SK-N-SH (cell line): ENCODE results near the gene PRKCQ. TPM values are rescaled to one million over a fixed set of nuclear protein-coding genes. Genes with fewer than 3 reads are reported as not detected.
"Not testable (repeated sequence)": the region's sequence is repeated elsewhere in the genome, so short reads cannot be mapped to it uniquely, and the experiment has no call there.

Experiments used
- CTCF ChIA-PET: fragments of 300-600, 350-600 bp; formaldehyde crosslinking; extraction: SDS; loops from one replicate; lab custom pipeline; 2021; lab: Yijun Ruan, JAX
- POLR2A ChIA-PET: fragments of 350-600 bp; sonication (Branson Sonifier 250); formaldehyde crosslinking; extraction: SDS; loops from one replicate; lab custom pipeline; 2020; ENCODE audit warnings: antibody characterized with exemption, inconsistent platforms; lab: Yijun Ruan, JAX
- DNase-seq: peaks from one replicate; pipeline ENCODE4 v3.0.0; 2012
- H2AFZ ChIP-seq: fragments of 200-600 bp; sonication (generic); 2 replicates; pipeline ENCODE4 v1.8.1; 2016; ENCODE audit warnings: antibody characterized with exemption, mild to moderate bottlenecking, low read depth
- H3F3A ChIP-seq: fragments of 200-600 bp; sonication (generic); replicated peaks from 2 replicates; pipeline ENCODE3; 2016; ENCODE audit warnings: antibody characterized with exemption, mild to moderate bottlenecking; ENCODE audit not compliant: insufficient read depth
- H3K27ac ChIP-seq, 2 experiments: fragments of 200-500 bp in 1 of 2; fragments of 200-600 bp in 1 of 2; sonication (Bioruptor generic) in 1 of 2; sonication (generic), shearing (Covaris generic) in 1 of 2; 2 replicates each; pipeline versions ENCODE4 v1.5.1 to v1.6.1; 2014 to 2016; ENCODE audit warnings: low read depth in 2 of 2, inconsistent platforms in 1 of 2, low read length in 1 of 2, mild to moderate bottlenecking in 1 of 2, mixed read lengths in 1 of 2
- H3K27me3 ChIP-seq: fragments of 200-600 bp; sonication (generic), shearing (Covaris generic); 2 replicates; pipeline ENCODE4 v1.6.1; 2016; ENCODE audit warnings: mixed run types; ENCODE audit not compliant: insufficient read depth
- H3K36me3 ChIP-seq, 2 experiments: fragments of 200-500 bp in 1 of 2; fragments of 200-600 bp in 1 of 2; sonication (Bioruptor generic) in 1 of 2; sonication (generic) in 1 of 2; replicated peaks in 1 of 2; 2 replicates each; pipeline versions ENCODE3 to v1.5.1; 2014 to 2016; ENCODE audit warnings: low read length in 1 of 2, mild to moderate bottlenecking in 1 of 2; ENCODE audit not compliant: insufficient read depth in 2 of 2, control insufficient read depth in 1 of 2
- H3K4me1 ChIP-seq, 2 experiments: fragments of 200-500 bp in 1 of 2; fragments of 200-600 bp in 1 of 2; sonication (Bioruptor generic) in 1 of 2; sonication (generic), shearing (Covaris generic) in 1 of 2; 2 replicates each; pipeline versions ENCODE4 v1.5.1 to v1.6.1; 2014 to 2016; ENCODE audit warnings: low read depth in 1 of 2, low read length in 1 of 2, mixed run types in 1 of 2; ENCODE audit not compliant: insufficient read depth in 2 of 2, control insufficient read depth in 1 of 2
- H3K4me2 ChIP-seq: fragments of 200-600 bp; sonication (generic), shearing (Covaris generic); 2 replicates; pipeline ENCODE4 v1.6.1; 2017; ENCODE audit warnings: mixed run types
- H3K4me3 ChIP-seq, 2 experiments: fragments of 200-500 bp in 1 of 2; fragments of 200-600 bp in 1 of 2; sonication (Bioruptor generic) in 1 of 2; sonication (generic), shearing (Covaris generic) in 1 of 2; 2 replicates each; pipeline versions ENCODE4 v1.5.1 to v1.8.1; 2014 to 2016; ENCODE audit warnings: low read depth in 2 of 2, inconsistent platforms in 1 of 2, low read length in 1 of 2, mild to moderate bottlenecking in 1 of 2, mixed read lengths in 1 of 2, moderate library complexity in 1 of 2
- H3K79me2 ChIP-seq: fragments of 200-600 bp; sonication (generic); 2 replicates; pipeline ENCODE4 v1.8.1; 2017; ENCODE audit warnings: mild to moderate bottlenecking; ENCODE audit not compliant: insufficient read depth
- H3K9ac ChIP-seq: fragments of 200-600 bp; sonication (generic); 2 replicates; pipeline ENCODE4 v1.6.1; 2017; ENCODE audit warnings: mixed run types
- H3K9me2 ChIP-seq: fragments of 200-600 bp; sonication (generic); 2 replicates; pipeline ENCODE4 v1.6.1; 2017; ENCODE audit warnings: mixed run types
- H3K9me3 ChIP-seq: fragments of 200-600 bp; sonication (generic); 2 replicates; pipeline ENCODE4 v1.6.1; 2017; ENCODE audit warnings: mixed run types, mild to moderate bottlenecking, moderate library complexity
- H4K20me1 ChIP-seq: fragments of 200-600 bp; sonication (generic); 2 replicates; pipeline ENCODE4 v1.6.1; 2017; ENCODE audit warnings: mild to moderate bottlenecking, mixed run types; ENCODE audit not compliant: insufficient read depth
- CHD2 ChIP-seq: fragments of 150-350 bp; IDR thresholded peaks from 2 replicates; pipeline ENCODE4 v1.6.1; 2018; ENCODE audit warnings: low read length; ENCODE audit not compliant: partially characterized antibody
- ELF1 ChIP-seq: IDR thresholded peaks from 2 replicates; pipeline ENCODE4 v1.4.0; 2012
- EZH2phosphoT487 ChIP-seq: fragments of 200-600 bp; sonication (generic); IDR thresholded peaks from 2 replicates; pipeline ENCODE4 v1.6.1; 2017; ENCODE audit warnings: low read depth, mixed run types, mild to moderate bottlenecking, antibody characterized with exemption, moderate library complexity, borderline replicate concordance
- FOSL2 ChIP-seq: IDR thresholded peaks from 2 replicates; pipeline ENCODE4 v1.4.0; 2012; ENCODE audit warnings: low read depth, mild to moderate bottlenecking, moderate library complexity, borderline replicate concordance
- GATA2 ChIP-seq: sonication (generic); formaldehyde crosslinking; IDR thresholded peaks from 2 replicates; pipeline ENCODE4 v1.5.0; 2020; ENCODE audit warnings: mild to moderate bottlenecking, missing genetic modification reagents
- JUND ChIP-seq: IDR thresholded peaks from 2 replicates; pipeline ENCODE4 v1.4.0; 2012
- NFIC ChIP-seq: IDR thresholded peaks from 2 replicates; pipeline ENCODE4 v1.4.0; 2012; ENCODE audit warnings: borderline replicate concordance
- WGBS: methylation state at CpG from one replicate; pipeline ENCODE4 v1.1.6; 2017; ENCODE audit warnings: low lambda C conversion rate; 5-methylcytosine and 5-hydroxymethylcytosine counted together
- polyA plus RNA-seq, 3 experiments: library from polyadenylated mRNA; depleted of rRNA; stranded (reverse); fragments of >200 nt; gene quantifications; 2 replicates each; pipeline ENCODE4 v1.2.3, GENCODE V29; 2012
- TF ChIP-seq, protein P1 (sequence below): IDR thresholded peaks from 2 replicates; pipeline ENCODE4; 2012
- TF ChIP-seq, protein P2 (sequence below): fragments of 150-350 bp; IDR thresholded peaks from 2 replicates; pipeline ENCODE4 v1.6.1; 2016; ENCODE audit warnings: mild to moderate bottlenecking, low read depth, low read length
- TF ChIP-seq, protein P3 (sequence below): IDR thresholded peaks from 2 replicates; pipeline ENCODE4 v1.4.0; 2012; ENCODE audit warnings: low read depth, borderline replicate concordance

PRKCQ gene
- polyA plus RNA-seq, 1 of the 3 experiments (the other 2 are of a cell fraction): 0.18 TPM

DNA sequence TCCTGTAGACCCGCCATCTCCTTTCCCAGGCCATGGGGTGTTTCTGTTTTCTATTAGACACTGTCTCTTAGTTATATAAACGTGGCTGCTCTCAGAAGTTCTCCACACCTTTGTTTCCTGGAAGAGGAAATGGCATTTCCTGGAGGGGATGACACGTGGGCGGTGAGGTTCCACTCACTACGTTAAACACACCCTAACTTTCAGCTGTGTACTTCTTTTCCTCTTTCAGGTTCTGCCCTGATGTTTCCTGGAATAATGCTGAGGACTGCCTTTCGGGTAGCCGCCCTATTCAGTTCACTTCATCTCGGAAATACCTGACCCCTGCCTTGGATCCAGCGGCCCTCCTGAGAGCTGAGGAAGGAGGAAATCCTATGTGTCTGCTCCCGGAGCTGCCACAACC, 3.4 kb upstream of the PRKCQ start:
- peaks cover 11% of the 10 kb centered on the region for H3K27me3 ChIP-seq
- WGBS: 84% methylated on average over 10 of the region's 10 CpGs

DNA sequence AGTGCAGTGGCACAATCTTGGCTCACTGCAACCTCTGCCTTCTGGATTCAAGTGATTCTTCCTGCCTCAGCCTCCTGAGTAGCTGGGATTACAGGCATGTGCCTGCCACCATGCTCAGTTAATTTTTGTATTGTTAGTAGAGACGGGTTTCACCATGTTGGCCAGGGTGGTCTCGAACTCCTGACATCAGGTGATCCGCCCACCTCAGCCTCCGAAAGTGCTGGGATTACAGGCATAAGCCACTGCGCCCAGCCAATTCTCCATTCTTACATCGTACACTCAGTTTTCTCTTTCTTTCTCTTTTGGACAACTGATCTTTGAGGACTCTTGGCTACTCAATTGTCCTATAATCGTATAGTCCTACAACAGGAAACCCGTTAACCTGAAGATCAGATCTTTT, 2.8 kb upstream of the PRKCQ start:
- H3K27me3 ChIP-seq: peaks cover 17% of the 10 kb centered on the region
- POLR2A ChIA-PET: not testable (repeated sequence)
- CTCF ChIA-PET: interaction anchor here (1.3 kb wide), 1 partner anchor 177 kb away, joined by 3 read pairs; no protein-coding TSS in a partner anchor

More for the DNA sequence above, 3.4 kb upstream of the PRKCQ start:
- ChIA-PET CTCF (no interaction called here), POLR2A (no interaction called here)
- H3F3A ChIP-seq: no peaks in the 10 kb centered on the region
- H3K4me3 ChIP-seq: no peak overlapping the region
- no peak overlapping the region for H3K27ac ChIP-seq
- H3K9me3 ChIP-seq: no peaks in the 10 kb centered on the region
- no peak overlapping the region for H3K9ac ChIP-seq
- H3K4me2 ChIP-seq: no peak overlapping the region
- H2AFZ ChIP-seq: no peak overlapping the region
- no peaks in the 10 kb centered on the region for H3K9me2 ChIP-seq
- no peaks in the 10 kb centered on the region for H3K36me3 ChIP-seq
- no peak for DNase-seq
- TF ChIP-seq FOSL2 (no peak), CHD2 (no peak), GATA2 (CRISPR knock-in tag) (no peak), NFIC (no peak), JUND (no peak), EZH2phosphoT487 (no peak), ELF1 (no peak)
- TF ChIP-seq, protein P1, sequence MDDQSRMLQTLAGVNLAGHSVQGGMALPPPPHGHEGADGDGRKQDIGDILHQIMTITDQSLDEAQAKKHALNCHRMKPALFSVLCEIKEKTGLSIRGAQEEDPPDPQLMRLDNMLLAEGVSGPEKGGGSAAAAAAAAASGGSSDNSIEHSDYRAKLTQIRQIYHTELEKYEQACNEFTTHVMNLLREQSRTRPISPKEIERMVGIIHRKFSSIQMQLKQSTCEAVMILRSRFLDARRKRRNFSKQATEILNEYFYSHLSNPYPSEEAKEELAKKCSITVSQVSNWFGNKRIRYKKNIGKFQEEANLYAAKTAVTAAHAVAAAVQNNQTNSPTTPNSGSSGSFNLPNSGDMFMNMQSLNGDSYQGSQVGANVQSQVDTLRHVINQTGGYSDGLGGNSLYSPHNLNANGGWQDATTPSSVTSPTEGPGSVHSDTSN: no peak
- TF ChIP-seq, protein P2, sequence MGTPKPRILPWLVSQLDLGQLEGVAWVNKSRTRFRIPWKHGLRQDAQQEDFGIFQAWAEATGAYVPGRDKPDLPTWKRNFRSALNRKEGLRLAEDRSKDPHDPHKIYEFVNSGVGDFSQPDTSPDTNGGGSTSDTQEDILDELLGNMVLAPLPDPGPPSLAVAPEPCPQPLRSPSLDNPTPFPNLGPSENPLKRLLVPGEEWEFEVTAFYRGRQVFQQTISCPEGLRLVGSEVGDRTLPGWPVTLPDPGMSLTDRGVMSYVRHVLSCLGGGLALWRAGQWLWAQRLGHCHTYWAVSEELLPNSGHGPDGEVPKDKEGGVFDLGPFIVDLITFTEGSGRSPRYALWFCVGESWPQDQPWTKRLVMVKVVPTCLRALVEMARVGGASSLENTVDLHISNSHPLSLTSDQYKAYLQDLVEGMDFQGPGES: no peak
- TF ChIP-seq, protein P3, sequence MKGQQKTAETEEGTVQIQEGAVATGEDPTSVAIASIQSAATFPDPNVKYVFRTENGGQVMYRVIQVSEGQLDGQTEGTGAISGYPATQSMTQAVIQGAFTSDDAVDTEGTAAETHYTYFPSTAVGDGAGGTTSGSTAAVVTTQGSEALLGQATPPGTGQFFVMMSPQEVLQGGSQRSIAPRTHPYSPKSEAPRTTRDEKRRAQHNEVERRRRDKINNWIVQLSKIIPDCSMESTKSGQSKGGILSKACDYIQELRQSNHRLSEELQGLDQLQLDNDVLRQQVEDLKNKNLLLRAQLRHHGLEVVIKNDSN: no peak
- TF ChIP-seq, all 33 proteins: peak for 0
- H4K20me1 ChIP-seq: no peaks in the 10 kb centered on the region
- no peaks in the 10 kb centered on the region for H3K79me2 ChIP-seq
- H3K4me1 ChIP-seq: peaks cover 0 to 7% of the 10 kb centered on the region in 2 experiments; a peak in 1 of 4 replicates

More for the DNA sequence above, 2.8 kb upstream of the PRKCQ start:
- H3K4me3 ChIP-seq, H3F3A ChIP-seq, H3K9ac ChIP-seq, DNase-seq, H4K20me1 ChIP-seq, H3K79me2 ChIP-seq, H3K27ac ChIP-seq, H3K36me3 ChIP-seq, H3K9me2 ChIP-seq, H2AFZ ChIP-seq, H3K4me1 ChIP-seq, H3K4me2 ChIP-seq, H3K9me3 ChIP-seq: not testable (repeated sequence)
- whole genome bisulfite sequencing: 94% methylated on average over 8 of the region's 8 CpGs
